ENCODE results near the gene SPSB4. TPM values are rescaled to one million over a fixed set of nuclear protein-coding genes. Genes with fewer than 3 reads are reported as not detected.

SPSB4 gene
- total and polyA plus RNA-seq, 9 of the 15 experiments (the other 6 are each of a cell fraction or from before 2014, with no cell fraction given) = not detected

- ATAC-seq (no peak), FAIRE-seq (no peak), DNase-seq (ENCODE audit: extremely low read depth in 1 of 4, low spot score in 3 of 4) (no peak)
- Histone ChIP-seq H3K79me2 (ENCODE audit: control insufficient read depth, insufficient read depth, low read length) (no peaks in the 10 kb centered on the region), H2AFZ (ENCODE audit: low read depth, low read length) (no peak overlapping the region), H3K9ac (ENCODE audit: insufficient read depth in 1 of 2, low read depth in 2 of 2, low read length in 2 of 2) (no peak overlapping the region), H3K27me3 (ENCODE audit: control insufficient read depth in 2 of 2, insufficient read depth in 2 of 2, low read length in 2 of 2) (peaks cover 30 to 63% of the 10 kb centered on the region in 2 experiments), H3K36me3 (ENCODE audit: control insufficient read depth, insufficient read depth, low read length) (no peaks in the 10 kb centered on the region), H3K9me1 (ENCODE audit: control insufficient read depth, insufficient read depth, low read length) (no peaks in the 10 kb centered on the region), H4K20me1 (replicated peaks; ENCODE audit: control insufficient read depth, insufficient read depth, low read length) (0 out of 2 replicates have a peak, but pooled peaks cover 8% of the 10 kb centered on the region), H3K4me3 (no peak overlapping the region), H3K27ac (ENCODE audit: extremely low read depth, low read depth, low read length) (no peak overlapping the region), H3K4me2 (ENCODE audit: insufficient read depth, low read length) (no peak overlapping the region), H3K4me1 (replicated peaks in 1 of 2; ENCODE audit: control insufficient read depth in 2 of 2, insufficient read depth in 2 of 2, low read length in 2 of 2) (no peaks in the 10 kb centered on the region; a peak in 1 of 5 replicates), H3K9me3 (replicated peaks; ENCODE audit: control insufficient read depth, insufficient read depth, low read depth, low read length) (no peaks in the 10 kb centered on the region)
- no peak for TF ChIP-seq ZFPM2 (CRISPR knock-in tag; IDR thresholded peaks at IDR 0.05)
- no peak for TF ChIP-seq SIN3A (IDR thresholded peaks at IDR 0.05; ENCODE audit: borderline replicate concordance in 2 of 2, control insufficient read depth in 1 of 2, low read depth in 2 of 2, low read length in 2 of 2)
- peak; percentile 55 for TF ChIP-seq RBM25 (IDR thresholded peaks at IDR 0.05; ENCODE audit: low read depth, low read length, severe bottlenecking)
- no peak for TF ChIP-seq ZBTB34 (CRISPR knock-in tag; IDR thresholded peaks at IDR 0.05)
- no peak for TF ChIP-seq YBX1 (IDR thresholded peaks at IDR 0.05)
- TF ChIP-seq, protein P1, sequence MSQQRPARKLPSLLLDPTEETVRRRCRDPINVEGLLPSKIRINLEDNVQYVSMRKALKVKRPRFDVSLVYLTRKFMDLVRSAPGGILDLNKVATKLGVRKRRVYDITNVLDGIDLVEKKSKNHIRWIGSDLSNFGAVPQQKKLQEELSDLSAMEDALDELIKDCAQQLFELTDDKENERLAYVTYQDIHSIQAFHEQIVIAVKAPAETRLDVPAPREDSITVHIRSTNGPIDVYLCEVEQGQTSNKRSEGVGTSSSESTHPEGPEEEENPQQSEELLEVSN (IDR thresholded peaks at IDR 0.05; ENCODE audit: borderline replicate concordance in 1 of 2, extremely low read depth in 1 of 2, insufficient read depth in 1 of 2, insufficient read length in 1 of 2, low read depth in 1 of 2, low read length in 1 of 2, poor library complexity in 1 of 2, severe bottlenecking in 1 of 2) = no peak
- no peak for TF ChIP-seq E2F5 (CRISPR knock-in tag; IDR thresholded peaks at IDR 0.05)
- POLR2A ChIA-PET = interaction anchor here (0.8 kb wide), 1 partner anchor 1133 kb away, joined by 4 read pairs; no protein-coding TSS in a partner anchor
- intact Hi-C loops (cut with micrococcal nuclease) (no loop called here), in situ Hi-C loops (cut with MboI) (no loop called here)
- CTCF ChIA-PET (ENCODE audit: low intra/inter-chr PET ratio) = no interaction called here
- 33% methylated on average over 5 of the region's 5 CpGs for WGBS (ENCODE audit: insufficient coverage, low coverage, missing lambda C conversion rate)
- BruUV-seq (replicated peaks) = no TSS peak
These were observed 21.8 kb downstream of the SPSB4 start for GRCh38 chr3:141072950-141073349.
